HG02943 (cell line): ENCODE measurements around the gene KCNIP4.

Experiments used
- ATAC-seq: cut with Tn5 transposase; IDR thresholded peaks from one replicate; pipeline ENCODE4 v1.9.1; 2021; ENCODE audit warnings: mild to moderate bottlenecking, low read depth, moderate library complexity; ENCODE audit not compliant: unreplicated experiment

The KCNIP4 gene

DNA sequence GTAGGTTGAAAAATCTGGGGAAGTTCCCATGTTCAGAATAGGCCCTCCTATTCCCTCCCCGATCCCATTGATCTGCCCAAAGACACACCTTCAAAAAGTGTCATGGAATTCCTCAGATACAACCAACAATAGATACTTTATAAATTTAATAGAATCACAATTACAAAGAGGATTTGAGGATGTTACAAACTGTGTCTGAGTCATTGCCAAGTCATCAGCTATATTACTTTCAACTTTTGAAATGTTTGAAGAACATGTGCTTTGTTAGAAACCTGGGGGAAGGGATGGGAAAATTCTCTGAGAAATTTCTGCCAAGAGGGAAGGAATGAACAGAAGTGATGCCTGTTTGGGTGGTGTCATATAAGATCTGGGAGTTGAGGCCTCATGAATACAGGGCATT lies 46.7 kb downstream of the KCNIP4 start:
- no peak for ATAC-seq

DNA sequence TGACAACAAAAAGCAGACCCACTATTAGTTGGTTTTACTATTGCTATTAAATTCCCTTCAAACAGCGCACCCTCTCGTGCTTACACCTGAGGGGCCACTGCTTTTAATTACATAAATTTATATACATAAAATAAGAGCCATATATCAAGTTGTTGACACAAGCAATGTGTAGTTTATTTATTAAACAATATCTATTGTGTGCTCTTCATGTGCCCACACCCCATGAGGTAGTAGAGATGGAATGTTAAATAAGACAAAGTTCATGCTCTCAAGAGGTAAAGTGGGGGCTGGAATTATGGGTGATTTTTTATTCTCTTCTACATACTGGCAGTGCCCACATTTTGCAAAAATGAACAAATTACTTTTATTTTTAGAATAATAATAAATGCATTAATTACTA lies 47.3 kb downstream of the KCNIP4 start:
- no peak for ATAC-seq

- no peak for ATAC-seq
These were observed 48.4 kb downstream of the KCNIP4 start for GRCh38 chr4:21900211-21900610.

GRCh38 chr4:21898101-21898500 lies 50.5 kb downstream of the KCNIP4 start:
- no peak for ATAC-seq

GRCh38 chr4:21896767-21897166 lies 51.8 kb downstream of the KCNIP4 start:
- no peak for ATAC-seq

GRCh38 chr4:21893136-21893535 lies 55.4 kb downstream of the KCNIP4 start:
- ATAC-seq, result no peak

DNA sequence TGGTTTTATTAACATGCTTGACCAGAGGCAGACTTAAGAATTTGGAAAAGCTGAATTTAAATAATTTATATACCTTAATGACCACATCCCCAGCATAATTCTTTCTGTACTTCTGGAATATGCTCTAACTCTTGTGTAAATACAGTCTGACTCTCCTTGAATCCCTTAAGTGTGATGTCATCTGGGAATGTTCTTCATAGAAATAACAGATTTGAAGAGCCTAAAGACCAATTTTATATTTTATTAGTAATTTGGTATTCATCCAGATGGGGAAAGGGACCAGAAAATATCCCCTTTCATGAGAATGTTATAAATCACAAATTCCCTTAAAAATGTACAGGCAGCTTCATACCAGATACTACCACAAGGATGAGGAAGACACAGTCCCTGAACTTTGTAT lies 58.3 kb downstream of the KCNIP4 start:
- ATAC-seq, result no peak

- ATAC-seq, result no peak
These were observed 60.2 kb downstream of the KCNIP4 start for GRCh38 chr4:21888195-21888976.

GRCh38 chr4:21887481-21887880 lies 61.1 kb downstream of the KCNIP4 start:
- ATAC-seq, result no peak

GRCh38 chr4:21885770-21886169 lies 62.8 kb downstream of the KCNIP4 start:
- no peak for ATAC-seq

- no peak for ATAC-seq
These were observed 63.3 kb downstream of the KCNIP4 start for GRCh38 chr4:21885241-21885640.

GRCh38 chr4:21884615-21885014 lies 64.0 kb downstream of the KCNIP4 start:
- ATAC-seq, result no peak

- no peak for ATAC-seq
These were observed 66.3 kb downstream of the KCNIP4 start for GRCh38 chr4:21882051-21882839.

GRCh38 chr4:21879187-21879586 lies 69.4 kb downstream of the KCNIP4 start:
- ATAC-seq, result no peak

GRCh38 chr4:21876711-21877110 lies 71.9 kb downstream of the KCNIP4 start:
- ATAC-seq, result no peak

GRCh38 chr4:21873145-21873544 lies 75.4 kb downstream of the KCNIP4 start:
- ATAC-seq, result no peak

- no peak for ATAC-seq
These were observed 76.5 kb downstream of the KCNIP4 start for GRCh38 chr4:21872101-21872500.

- ATAC-seq, result no peak
These were observed 78.4 kb downstream of the KCNIP4 start for GRCh38 chr4:21869978-21870745.

DNA sequence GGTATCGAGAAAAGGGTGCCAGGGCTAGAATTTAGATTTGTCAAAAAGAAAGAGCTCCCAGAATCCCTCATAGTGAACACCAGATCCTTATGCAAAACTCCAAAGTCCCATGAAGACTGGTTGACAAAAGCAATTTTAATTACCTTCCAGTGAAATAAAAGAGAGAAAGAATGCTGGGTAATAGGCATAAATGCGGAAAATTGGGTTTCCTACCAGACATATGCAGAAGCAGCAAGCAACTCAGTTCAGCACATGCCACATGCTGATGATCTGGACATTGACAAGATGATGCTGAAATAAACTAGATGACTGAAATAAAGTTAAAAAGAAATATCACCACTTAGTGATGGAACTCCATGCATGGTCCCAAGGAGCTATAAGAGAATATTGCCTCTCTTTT lies 83.9 kb downstream of the KCNIP4 start:
- ATAC-seq, result no peak

DNA sequence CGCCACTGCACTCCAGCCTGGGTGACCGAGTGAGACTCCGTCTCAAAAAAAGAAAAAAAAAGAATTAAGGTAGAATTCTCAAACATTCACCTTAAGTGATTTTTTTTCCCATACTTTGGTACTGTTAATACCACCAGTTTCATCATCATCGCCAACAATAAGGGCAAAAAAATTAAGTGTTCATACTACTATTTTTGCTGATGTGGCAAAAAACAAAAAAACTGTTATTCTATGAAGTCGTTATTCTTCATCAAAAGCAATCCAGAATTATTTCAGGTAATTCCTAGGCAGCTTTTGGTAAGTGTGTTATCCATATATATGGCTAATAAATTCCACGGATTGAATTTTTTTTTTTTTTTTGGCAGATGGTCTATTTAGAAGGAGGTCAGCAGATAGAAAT lies 85.7 kb downstream of the KCNIP4 start:
- ATAC-seq, result no peak

DNA sequence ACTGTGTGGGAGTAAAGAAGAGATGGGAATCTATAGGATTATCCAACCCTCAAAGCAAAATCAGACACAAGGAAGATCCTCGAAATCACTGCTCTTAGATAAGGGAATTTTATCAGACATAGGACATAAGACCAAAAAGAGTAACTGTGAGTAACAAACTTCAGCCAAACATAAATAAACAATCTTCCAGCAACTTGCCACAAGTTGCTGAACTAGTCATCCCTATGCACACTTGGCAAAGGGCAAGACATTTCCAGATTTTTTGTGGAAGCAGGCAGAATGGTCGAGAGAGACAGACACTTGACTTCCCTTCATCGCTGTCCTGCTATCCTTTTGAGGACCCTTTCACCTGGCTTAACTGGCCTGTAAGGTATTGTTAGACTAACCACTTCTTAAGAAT lies 89.6 kb downstream of the KCNIP4 start:
- ATAC-seq, result no peak
